GM12875 (cell line): ENCODE measurements around the gene AAR2.

ENCODE experiments used
- H3K4me3 ChIP-seq: one replicate; pipeline ENCODE4 v1.5.1; 2011; ENCODE audit warnings: low read depth, low read length, control low read depth
- TF ChIP-seq, protein P1 (sequence below): IDR thresholded peaks from 2 replicates; pipeline ENCODE4 v1.5.1; 2011; ENCODE audit warnings: low read depth, mild to moderate bottlenecking, control low read depth, inconsistent platforms, low read length, moderate library complexity, borderline replicate concordance; ENCODE audit not compliant: insufficient read depth

The AAR2 gene

GRCh38 chr20:36208257-36208656 is 28.0 kb upstream of the AAR2 start:
- TF ChIP-seq, protein P1, sequence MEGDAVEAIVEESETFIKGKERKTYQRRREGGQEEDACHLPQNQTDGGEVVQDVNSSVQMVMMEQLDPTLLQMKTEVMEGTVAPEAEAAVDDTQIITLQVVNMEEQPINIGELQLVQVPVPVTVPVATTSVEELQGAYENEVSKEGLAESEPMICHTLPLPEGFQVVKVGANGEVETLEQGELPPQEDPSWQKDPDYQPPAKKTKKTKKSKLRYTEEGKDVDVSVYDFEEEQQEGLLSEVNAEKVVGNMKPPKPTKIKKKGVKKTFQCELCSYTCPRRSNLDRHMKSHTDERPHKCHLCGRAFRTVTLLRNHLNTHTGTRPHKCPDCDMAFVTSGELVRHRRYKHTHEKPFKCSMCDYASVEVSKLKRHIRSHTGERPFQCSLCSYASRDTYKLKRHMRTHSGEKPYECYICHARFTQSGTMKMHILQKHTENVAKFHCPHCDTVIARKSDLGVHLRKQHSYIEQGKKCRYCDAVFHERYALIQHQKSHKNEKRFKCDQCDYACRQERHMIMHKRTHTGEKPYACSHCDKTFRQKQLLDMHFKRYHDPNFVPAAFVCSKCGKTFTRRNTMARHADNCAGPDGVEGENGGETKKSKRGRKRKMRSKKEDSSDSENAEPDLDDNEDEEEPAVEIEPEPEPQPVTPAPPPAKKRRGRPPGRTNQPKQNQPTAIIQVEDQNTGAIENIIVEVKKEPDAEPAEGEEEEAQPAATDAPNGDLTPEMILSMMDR, result no peak
- H3K4me3 ChIP-seq, result no peak overlapping the region

DNA sequence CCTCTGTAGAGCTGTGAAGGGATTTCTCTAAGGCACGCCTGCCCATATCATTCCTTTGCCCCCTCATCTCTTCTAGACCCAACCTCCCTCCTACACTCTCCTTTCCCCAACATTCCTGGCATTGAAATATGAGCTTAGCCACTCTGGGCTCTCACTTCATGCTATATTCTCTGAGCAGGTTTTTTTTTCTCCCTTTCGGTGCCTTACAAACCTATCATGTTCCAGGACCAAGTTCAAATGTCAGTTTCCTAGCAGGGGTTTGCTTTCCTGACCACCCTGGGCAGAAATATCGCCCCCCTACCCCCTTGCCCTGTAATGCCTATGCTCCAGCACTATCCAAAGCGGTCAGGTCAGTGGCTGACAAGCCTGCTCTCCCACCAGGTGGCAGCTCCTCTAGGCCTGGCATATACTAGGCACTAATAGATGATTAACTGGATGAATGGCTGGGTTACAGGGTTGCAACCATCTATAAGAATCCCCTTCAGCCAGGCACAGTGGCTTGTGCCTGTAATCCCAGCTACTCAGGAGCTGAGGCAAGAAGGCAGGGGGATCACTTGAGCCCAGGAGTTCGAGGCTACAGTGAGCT is 25.7 kb upstream of the AAR2 start:
- no peak overlapping the region for H3K4me3 ChIP-seq
- TF ChIP-seq, protein P1, result no peak

DNA sequence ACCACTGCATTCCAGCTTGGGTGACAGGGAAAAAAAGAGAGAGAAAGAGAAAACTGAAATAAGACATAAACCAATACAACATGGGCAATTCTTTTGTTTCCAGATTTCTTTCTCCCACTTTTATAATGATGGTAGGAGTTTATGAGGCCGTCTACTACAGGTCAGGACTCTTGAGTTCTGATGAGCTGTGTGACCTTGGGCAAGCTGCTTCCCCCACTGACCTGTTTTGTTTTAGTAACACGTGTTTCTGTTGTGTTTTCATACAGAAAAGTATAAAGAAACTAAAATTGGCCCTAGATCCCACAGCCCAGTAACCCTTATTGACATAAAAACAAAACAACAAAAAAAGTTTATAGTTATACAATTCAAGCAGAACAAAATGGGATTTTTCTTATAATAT is 22.9 kb upstream of the AAR2 start:
- no peak overlapping the region for H3K4me3 ChIP-seq
- TF ChIP-seq, protein P1, result no peak

GRCh38 chr20:36214684-36215256 is 21.5 kb upstream of the AAR2 start:
- TF ChIP-seq, protein P1, result peak; percentile 62; the same call in 1 of the 2 replicates
- no peak overlapping the region for H3K4me3 ChIP-seq

DNA sequence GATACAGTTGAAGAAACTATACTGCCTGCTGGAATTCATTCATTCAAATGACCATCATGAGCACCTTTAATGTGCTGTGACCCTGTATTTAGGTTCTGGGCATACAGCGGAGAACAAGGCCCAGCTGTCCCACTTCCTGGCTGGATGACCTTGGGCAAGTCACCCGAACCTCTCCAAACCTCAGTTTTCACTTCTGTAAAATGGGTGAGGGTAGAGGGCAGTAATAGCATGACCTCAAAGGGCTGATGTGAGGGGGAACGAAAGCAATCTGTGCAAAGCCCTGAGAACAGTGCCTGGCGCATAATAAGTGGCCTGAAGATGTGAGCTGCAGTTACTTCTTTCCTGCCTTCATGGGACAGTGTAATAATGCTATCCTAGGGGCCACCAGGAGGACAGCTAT is 20.5 kb upstream of the AAR2 start:
- TF ChIP-seq, protein P1, result no peak

GRCh38 chr20:36216314-36217025 is 19.8 kb upstream of the AAR2 start:
- TF ChIP-seq, protein P1, result no peak

More for the DNA sequence above, 20.5 kb upstream of the AAR2 start:
- no peak overlapping the region for H3K4me3 ChIP-seq

DNA sequence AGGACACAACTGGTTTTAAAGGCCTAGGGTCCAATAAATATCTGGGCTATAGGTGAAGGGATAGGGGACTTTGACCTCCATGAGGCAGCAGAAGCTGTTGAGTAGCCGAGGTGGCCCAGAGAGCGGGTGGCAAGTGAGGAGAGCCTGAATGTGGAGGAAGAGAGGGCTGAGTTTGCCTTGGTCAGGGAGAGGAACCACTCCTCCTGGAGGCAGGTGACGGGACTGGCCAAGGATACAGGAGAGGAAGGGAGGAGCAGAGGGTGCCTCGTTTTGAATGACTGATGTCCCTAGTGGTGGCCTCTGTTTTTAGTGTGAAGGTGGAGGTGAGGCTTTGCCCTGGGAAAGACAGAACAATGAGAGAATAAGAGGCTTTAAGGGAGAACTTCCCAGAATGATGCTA is 19.1 kb upstream of the AAR2 start:
- TF ChIP-seq, protein P1, result peak; percentile 21; the same call in 1 of the 2 replicates

More at GRCh38 chr20:36216314-36217025, 19.8 kb upstream of the AAR2 start:
- no peak overlapping the region for H3K4me3 ChIP-seq

More for the DNA sequence above, 19.1 kb upstream of the AAR2 start:
- H3K4me3 ChIP-seq, result no peak overlapping the region
